Activated T-cell treated with anti-CD3 and anti-CD28 coated beads, Interleukin-2, amount 50 U/mL, for 1 hour (primary cell): ENCODE results near the gene WSB2.
"Not testable (repeated sequence)": the region's sequence is repeated elsewhere in the genome, so short reads cannot be mapped to it uniquely, and the experiment has no call there.

Experiments
- DNase-seq: peaks from one replicate; pipeline ENCODE4 v3.0.0-alpha.2; 2020

WSB2 gene

DNA sequence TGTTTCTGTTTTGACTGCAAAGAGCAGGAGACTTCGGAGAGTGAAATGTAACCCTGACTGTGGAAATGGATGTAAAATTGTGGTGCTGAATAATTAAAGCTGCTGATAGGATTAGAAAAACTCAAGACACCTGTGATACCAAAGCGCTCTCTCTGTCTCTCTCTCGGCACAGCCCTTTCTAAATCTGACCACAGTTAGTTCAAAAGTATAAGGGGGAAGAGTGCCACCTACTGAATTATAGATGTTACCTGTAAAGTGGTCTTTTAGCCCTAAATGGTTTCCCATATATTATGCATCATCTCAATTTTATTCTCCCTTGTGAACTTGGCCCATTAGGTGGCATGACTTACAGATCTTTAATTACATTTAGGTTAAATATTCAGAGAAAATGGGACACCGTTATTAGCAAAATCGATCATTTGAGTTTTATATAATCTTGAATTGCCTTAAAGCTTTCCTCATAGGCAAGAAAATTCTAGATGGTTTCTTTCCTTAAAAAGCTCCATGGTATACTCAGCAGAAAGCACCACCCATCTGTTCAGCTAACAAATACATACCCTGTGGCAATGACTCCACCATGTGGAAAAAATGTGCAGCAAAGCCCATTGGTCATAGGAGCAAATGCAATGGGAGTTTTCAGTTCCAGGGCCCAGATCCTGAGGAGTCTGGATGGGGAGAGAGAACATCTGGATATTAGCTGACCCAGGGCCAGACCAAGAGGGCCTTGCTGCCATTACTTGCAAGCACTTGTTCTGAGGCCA is 26.4 kb downstream of the WSB2 start:
- no peak for DNase-seq

DNA sequence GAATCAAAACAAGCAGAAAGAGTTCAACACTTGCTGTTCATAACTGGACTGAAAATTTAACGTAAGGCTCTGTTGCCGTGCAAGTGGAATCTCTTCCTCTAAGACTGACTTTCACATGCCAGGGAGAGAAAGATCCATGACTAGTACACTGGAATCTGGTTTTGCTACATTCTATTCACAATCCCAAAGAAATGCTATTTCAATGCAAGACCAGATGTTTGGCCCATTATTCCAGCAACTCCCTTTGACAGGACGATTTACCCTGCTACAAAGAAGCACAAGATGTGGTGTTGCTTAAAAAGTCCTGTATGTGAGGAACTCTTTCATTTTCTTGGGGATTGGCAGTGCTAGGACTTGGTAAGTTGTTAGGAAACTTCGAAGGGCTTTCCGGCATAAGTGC is 27.1 kb downstream of the WSB2 start:
- no peak for DNase-seq

DNA sequence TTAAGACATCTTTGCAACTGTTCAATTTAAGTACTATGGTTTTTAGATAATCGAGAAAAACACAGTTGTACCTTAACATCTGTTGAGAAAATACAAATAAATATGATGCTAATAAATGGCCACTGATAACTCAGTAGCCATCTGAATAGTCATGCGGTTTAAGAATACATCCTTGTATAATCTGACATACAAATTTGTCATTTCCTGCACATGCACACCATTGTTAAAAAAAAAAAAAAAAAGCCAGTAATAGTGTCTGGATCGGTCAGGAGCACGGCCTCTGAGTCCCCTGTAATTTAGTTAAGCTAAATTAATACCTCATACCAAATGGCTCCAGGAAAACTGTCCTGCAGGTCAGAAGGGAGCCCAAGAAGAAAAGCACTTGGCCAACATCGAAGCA is 27.7 kb downstream of the WSB2 start:
- no peak for DNase-seq

DNA sequence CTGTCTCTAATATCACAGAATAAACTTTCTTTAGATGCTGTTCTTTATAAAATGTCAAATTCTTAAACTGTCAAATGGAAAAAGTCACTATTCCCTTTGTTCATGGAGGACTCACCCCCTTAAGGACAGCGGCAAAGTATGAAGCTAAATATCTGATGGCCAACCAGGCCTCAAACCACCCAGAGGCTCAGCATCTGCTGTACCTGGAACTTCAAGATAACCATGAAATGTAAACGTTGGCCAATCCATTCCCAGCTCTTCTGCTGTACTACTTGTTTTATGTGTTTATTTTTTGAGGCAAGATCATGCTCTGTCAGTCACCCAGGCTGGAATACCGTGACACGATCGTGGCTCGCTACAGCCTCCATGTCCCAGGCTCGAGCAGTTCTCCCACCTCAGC is 28.8 kb downstream of the WSB2 start:
- no peak for DNase-seq

DNA sequence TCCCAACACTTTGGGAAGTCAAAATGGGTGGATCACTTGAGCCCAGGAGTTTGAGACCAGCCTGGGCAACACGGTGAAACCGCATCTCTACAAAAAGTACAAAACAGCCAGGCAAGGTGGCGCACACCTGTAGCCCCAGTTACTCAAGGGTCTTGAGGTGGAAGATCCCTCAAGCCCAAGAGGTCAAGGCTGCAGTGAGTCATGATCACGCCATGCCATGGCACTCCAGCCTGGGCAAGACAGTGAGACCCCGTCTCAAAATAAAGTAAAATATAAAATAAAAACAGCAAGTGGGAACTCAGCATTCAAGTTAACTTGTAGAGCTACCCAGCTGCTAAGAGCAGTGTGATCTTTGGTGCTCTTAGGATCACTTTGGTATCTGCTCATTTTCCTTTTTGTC is 31.8 kb downstream of the WSB2 start:
- DNase-seq, result no peak

DNA sequence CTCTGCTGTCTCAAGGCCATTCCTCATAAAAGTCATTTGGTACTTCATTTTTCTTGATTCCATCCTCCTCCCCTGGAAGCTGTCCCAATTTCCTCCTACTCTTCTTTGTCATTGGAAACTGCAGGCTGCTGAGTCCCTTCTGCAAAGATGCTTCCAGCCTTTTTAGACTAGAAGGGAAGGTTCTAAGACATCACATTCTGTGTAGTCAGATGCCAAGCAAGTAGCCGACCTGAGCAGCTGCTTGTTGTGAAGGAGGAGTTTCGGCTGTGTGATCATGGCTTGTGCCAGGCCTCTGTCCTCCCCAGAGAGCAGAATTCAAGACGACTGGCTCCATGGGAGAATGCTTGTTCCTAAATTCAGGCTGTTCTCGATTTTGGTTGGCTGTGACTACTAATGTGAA is 35.8 kb downstream of the WSB2 start:
- DNase-seq, result no peak

DNA sequence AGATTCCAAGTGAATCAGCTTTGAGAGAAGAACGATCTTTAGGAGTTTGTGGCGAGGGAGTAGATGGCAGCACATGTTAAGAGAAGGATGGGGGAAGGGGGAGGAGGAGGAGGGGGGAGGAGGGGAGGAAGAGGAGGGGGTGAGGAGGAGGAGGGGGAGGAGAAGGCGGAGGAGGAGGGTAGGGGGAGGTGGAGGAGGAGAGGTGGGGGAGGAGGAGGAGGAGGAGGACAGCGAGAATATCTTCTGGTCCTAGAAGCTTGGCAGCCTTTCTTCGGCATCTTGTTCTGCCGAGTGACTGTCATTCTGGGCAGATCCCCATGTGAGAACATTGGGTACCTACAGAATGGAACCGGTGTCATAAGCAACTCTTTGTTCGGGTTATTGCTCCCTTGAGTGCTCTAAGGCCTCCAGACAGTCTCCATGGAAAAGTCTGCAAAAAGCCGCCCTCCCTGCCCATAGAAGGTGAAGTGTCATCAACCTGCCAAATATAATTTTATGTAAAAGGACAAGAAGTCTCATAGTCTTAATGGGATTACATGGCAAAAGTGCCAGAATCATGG is 37.6 kb downstream of the WSB2 start:
- DNase-seq, result no peak

DNA sequence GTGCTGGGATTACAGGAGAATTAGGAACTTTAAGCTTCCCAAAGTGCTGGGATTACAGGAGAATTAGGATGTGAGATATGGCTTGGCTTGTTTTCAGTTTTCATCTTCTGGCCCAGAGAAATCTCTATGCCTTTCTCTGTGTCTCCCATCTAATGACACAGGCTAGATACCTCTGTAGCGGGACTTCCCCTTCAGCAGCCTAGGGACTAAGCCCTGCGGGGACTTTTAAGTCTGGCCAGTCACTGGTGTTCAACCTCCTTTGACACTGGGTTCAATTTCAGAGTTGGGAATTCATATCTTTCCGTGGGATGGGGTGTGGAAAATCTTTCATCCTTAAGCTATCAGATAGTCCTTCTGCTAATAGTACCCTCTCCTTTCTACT is 38.3 kb downstream of the WSB2 start:
- no peak for DNase-seq

DNA sequence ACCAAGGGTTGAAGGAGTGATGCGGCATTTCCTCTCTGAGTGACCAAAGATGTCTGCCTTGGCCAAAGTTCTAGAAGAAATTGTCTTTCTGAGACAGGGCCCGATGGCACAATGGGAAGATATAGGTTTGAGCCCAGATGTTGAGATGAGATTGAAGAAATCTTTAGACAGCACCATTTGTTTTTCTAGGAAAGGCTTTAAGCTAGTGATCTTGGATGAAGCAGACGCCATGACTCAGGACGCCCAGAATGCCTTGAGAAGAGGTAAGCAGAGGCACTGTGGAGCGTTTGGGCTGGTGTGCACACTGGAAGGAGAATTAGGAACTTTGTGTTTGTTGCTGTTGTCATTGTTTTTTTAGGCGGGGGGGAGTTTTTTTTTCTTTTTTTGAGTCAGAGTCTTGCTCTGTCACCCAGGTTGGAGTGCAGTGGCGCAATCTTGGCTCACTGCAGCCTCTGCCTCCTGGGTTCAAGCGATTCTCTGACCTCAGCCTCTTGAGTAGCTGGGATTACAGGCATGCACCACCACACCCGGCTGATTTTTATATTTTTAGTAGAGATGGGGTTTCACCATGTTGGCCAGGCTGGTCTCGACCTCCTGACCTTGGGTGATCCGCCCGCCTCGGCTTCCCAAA is 38.8 kb downstream of the WSB2 start:
- DNase-seq, result not testable (repeated sequence)

DNA sequence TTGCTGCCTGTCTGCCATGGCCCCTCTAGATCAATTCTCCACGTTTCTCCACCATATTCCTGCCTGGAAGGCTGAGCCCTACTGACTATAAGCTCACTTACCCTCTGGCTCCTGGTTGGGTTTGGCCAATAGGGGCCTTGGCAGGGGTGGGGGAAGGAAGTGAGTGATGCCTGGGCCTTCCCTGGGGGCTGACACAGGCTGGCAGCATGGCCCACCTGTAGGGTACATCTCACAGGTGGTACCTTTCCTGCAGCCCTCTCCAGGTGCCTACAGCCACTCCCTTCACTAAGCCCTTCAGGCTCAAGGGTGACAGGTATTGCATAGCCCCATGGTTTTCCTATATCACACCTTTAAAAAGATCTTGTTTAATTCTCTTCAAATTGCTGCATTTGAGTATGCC is 40.9 kb downstream of the WSB2 start:
- no peak for DNase-seq

DNA sequence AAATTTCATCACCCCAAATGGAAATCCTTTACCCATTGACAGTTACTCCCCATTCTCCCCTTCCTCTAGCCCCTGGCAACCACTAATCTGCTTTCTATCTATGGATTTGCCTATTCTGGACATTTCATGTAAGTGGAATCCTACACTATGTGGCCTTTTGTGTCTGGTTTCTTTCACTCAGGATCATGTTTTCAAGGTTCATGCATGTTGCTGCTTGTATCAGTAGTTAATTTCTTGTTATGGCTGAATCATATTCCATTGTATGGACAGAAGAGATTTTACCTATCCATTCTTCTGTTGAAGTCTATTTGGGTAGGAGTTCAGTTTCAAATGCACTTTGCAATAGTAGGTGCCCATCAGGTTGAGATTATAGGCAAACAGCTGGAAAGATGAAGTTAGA is 43.1 kb downstream of the WSB2 start:
- DNase-seq, result no peak

DNA sequence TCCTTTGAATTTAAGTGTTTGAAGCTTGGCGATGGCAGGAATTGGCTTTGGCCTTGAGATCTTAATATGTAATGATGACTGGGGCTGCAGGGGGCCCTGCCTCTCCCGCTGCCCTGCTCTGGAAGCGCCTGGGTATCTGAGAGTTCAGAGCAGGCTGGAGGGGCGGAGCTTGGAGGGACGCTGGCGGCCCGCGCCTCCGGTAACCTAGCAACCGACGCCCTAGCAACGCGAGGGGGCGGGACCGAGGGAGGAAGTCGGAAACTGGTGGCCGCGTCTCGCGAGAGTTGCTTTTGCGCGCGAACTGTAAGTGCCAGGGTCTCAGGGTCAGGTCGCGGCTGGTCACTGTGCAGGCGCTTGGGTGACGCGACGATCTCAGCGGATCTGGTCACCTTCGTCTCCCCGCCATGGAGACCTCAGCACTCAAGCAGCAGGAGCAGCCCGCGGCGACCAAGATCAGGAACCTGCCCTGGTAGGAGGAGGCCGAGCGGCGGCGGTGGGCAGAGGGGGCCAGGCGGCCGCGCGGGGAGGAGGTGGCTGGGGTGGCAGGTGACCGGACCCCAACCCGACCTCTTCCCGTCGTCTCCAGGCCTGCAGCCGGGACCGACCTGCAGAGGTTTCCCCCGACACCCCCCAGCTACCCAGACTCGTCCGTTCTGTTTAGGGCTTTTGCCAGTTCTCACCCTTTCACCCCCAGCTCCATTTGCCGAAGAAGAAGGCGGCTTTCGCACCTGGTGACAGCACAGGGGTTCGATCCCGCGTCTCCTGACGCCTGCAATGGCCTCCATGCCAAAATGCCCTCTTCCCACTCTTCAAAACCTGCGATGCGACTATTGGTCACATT is 44.3 kb downstream of the WSB2 start, which contains the start of gene RFC5:
Gene RFC5 (plus strand): TSS at position 280 of the 841 bp plus-strand sequence. CDS start 125 bp downstream, at position 405.
- DNase-seq, result peak; percentile 97

DNA sequence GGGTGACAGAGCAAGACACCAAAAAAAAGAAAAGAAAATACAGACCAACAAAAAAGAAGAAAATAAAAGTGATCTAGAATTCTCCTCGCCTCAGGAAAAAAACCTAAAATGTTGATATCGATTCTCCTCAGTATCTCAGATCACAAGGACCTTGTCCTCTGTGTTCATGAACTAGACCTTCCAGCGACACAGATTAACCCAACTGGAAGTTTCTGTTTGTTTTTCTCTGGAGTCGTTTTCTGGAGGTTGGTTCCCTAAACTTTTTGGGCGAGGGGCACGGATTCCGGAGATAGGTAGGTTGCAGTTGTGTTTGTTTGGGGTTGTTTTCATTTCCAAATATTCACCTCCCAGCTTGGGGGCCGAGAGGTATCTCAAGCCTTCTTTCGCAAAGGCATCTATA is 45.0 kb downstream of the WSB2 start:
- DNase-seq, result no peak

DNA sequence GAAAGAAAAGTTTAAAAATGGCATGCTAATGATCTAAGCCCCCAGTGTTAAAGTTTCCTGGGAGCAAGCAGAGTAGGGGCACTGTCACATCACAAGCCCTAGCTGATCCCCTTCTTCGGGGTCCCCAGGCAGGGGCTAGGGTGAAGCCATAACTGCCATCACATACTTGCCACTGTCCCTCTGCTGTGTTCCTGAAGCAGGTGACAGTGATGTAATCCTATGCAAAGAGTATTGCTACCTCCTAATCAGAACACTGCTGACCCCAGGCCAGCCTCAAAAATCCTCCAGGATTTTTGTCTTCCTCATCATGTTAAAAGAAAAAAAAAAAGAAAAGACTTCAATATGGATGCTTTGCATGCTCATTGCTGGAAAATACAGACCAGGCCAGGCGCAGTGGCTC is 45.7 kb downstream of the WSB2 start:
- no peak for DNase-seq

DNA sequence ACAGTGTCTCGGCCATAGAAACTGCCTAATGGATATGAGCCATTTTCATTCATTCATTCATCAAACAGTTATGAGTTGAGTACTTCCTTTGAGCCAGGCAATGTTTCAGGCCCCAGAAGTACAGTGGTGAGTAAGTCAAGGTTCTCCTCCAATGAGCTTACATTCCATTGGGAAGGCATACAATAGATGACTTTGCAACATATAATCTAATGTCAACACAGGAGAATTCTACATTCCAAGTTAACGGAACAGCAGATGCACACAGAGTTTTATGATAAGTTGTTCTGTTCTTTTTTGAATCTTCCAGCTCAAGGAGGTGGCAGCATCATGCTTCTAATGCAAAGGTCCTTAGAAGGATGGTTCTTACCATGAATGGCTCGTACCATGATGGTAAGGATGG is 47.7 kb downstream of the WSB2 start:
- DNase-seq, result no peak

DNA sequence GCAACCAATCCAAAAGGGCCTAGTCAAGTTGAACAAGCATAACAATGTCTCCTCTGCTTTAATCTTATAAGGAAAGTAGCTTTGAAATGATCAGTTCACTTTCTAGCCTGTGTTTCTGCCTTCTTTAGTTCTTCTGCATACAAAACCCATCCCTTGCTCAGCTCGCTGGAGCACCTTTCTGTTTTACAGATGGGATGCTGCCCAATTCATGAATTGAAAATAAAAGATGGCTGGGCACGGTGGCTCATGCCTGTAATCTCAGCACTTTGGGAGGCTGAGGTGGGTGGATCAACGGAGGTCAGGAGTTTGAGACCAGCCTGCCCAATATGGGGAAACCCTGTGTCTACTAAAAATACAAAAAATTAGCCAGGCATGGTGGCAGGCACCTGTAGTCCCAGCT is 49.0 kb downstream of the WSB2 start:
- no peak for DNase-seq

DNA sequence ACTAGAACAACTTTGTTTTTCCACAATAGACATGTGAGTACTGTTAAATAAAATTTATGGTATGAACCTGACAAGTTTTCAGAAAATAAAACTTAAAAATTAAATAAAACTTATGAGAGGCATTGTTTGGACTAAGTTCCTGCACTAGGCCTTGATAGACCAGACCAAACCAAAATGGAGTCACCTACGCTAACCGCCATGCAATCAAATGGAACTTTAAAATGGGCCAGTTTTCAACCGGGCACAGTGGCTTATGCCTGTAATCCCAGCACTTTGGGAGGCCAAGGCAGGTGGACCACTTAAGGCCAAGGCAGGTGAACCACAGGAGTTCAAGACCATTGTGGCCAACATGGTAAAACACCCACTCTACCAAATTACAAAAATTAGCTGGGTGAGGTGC is 49.6 kb downstream of the WSB2 start:
- DNase-seq, result no peak

DNA sequence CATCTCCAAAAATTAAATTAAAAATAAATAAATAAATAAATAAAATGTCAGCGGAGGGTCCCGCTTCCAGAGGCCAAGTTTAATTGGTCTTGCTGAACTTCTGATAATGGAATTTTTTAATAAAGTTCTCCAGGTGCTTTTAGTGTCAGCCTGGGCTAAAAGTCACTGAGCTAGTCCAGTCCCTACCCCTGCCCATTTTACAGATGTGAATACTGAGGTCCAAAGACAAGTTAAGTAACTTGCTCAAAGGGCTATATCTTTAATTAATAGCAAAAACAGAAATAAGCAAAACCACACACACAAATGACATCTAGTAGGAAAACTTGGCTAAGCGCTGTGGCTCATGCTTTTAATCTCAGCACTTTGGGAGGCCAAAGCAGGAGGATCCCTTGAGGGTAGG is 50.1 kb downstream of the WSB2 start:
- no peak for DNase-seq

DNA sequence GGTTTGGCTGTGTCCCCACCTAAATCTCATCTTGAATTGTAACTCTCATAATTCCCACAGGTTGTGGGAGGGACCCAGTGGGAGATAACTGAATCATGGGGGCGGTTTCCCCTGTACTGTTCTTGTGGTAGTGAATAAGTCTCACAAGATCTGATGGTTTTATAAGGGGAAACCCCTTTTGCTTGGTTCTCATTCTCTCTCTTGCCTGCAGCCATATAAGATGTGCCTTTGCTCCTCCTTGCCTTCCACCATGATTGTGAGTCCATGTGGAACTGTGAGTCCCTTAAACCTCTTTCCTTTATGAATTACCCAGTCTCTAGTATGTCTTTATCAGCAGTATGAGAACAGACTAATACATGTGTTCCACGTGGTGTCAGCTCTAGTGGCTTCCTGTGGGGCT is 61.2 kb downstream of the WSB2 start:
- DNase-seq, result not testable (repeated sequence)

DNA sequence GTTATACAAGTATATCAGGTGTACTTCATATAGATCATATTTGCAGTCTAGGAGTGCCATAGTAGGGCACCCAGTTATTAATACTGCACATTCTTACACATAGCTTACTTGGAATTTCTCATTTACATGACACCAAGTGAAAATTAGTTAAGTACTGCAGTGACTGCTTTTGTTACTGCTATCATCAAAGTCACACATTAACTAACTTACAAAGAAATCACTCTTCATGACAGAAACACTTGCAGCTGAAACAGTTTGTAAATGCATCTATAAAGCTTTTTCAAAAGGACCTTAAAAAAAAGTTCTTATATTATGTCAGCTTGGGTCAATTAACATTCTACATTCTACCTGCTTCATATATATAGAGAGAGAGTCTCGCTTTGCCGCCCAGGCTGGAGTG is 62.3 kb downstream of the WSB2 start:
- no peak for DNase-seq

DNA sequence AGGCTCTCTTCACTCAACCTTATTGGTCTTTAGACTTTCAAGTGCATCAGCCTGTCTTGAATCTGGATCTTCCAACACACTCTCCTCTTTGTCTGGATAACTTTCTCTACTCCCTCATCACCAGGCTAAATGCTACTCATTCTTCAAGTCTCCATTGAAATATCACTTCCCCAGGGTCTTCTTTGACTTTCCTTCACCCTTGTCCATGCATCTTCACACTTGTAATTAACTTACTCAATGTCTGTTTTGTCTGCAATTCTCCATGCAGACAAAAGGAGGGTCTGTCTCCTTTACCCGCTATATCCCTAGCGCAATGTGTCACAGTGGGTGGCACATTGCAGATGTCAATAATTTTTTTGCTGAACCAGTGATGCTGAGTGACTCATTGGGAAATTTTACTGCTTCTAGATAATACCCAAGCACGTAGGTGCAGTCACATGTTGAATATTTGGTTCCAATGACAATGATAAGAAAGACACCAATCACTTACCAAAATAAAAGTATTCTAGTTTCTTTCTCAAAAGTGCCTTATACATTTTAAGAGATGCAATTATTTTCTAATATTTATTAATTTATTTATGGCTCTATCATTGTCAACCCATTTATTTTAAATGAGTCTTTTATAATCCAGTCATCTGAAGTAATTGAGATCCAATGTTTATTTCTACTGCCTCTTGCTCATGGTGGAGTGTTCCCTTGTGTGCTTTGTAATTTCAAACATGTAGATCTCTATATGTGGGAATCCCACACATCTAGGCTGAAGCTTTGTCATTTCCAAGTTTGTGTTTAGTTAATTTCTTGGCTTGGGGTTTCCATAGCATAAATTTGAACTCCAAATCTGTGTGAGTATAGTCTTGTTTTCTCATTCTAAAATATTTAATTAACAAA is 66.2 kb downstream of the WSB2 start:
- DNase-seq, result no peak

DNA sequence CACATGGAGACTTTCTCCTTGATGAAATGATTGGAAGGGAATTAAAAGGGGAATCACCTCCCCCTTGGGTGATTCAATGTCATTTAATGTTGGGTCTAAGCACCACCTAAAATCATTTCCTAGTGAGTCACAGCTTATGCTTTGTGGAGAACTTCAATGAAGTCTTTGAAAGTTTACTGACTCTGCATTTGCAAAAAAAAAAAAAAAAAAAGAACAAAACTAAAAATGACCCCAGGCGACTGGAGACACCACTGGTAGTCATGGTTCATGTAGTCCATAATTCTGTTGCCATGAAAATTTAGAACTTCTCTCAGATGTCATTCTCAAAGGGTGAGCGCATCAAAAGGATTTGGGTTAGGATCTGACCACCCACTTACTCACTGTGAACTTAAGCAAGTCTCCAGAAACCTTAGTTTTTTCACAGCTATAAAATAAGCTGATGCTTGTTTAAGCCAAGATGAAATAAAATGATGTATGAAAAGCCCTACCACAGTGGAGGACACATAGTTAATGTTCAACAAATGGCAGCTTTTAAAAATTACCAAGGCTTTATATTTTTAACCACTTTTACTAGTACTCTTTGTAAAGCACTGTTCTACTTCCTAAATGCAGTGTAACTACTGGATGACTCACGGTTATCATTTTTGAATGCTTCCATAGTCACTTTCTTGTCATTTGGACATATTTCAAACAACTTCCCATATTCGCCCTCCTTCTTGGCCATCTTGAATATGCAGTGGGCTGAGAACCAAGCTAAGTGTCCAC is 74.1 kb downstream of the WSB2 start:
- DNase-seq, result no peak
